Endothelial cell (in vitro differentiated cells): ENCODE results near the gene PRSS58. TPM values are rescaled to one million over a fixed set of nuclear protein-coding genes. Genes with fewer than 3 reads are reported as not detected.

Experiments used
- DNase-seq: peaks from one replicate; pipeline ENCODE4 v3.0.0; 2021; ENCODE audit warnings: low spot score
- H3K27ac Mint-ChIP-seq: one replicate; pipeline ENCODE4 v1.8.0; 2021; ENCODE audit warnings: mixed read lengths, inconsistent platforms; ENCODE audit not compliant: unreplicated experiment
- H3K27me3 Mint-ChIP-seq: one replicate; pipeline ENCODE4 v1.8.0; 2021; ENCODE audit warnings: mild to moderate bottlenecking, moderate library complexity, mixed read lengths, inconsistent platforms; ENCODE audit not compliant: unreplicated experiment
- H3K36me3 Mint-ChIP-seq: one replicate; pipeline ENCODE4 v1.8.0; 2021; ENCODE audit warnings: mild to moderate bottlenecking, low read depth, mixed read lengths, inconsistent platforms; ENCODE audit not compliant: unreplicated experiment
- H3K4me1 Mint-ChIP-seq: one replicate; pipeline ENCODE4 v1.8.0; 2021; ENCODE audit warnings: mild to moderate bottlenecking, mixed read lengths, inconsistent platforms; ENCODE audit not compliant: unreplicated experiment
- H3K4me3 Mint-ChIP-seq: one replicate; pipeline ENCODE4 v1.8.0; 2021; ENCODE audit warnings: mild to moderate bottlenecking, mixed read lengths, inconsistent platforms; ENCODE audit not compliant: unreplicated experiment
- H3K9me3 Mint-ChIP-seq: one replicate; pipeline ENCODE4 v1.8.0; 2021; ENCODE audit warnings: mixed read lengths, inconsistent platforms; ENCODE audit not compliant: unreplicated experiment
- total RNA-seq: library from RNA; stranded (reverse); fragmentation: NEBNext Ultra II Directional; extraction: Animal tissue kit (Norgen Biotek cat#: 25700); gene quantifications from one replicate; pipeline ENCODE4 v1.2.1, GENCODE V29; 2021; ENCODE audit not compliant: unreplicated experiment
- TF ChIP-seq, protein P1 (sequence below): fragments of 200-600 bp; sonication (generic); IDR thresholded peaks from one replicate; pipeline ENCODE4 v1.5.0; 2021; ENCODE audit warnings: antibody characterized with exemption; ENCODE audit not compliant: unreplicated experiment

Gene PRSS58
- total RNA-seq, 1 donor from 2014 or later: not detected

DNA sequence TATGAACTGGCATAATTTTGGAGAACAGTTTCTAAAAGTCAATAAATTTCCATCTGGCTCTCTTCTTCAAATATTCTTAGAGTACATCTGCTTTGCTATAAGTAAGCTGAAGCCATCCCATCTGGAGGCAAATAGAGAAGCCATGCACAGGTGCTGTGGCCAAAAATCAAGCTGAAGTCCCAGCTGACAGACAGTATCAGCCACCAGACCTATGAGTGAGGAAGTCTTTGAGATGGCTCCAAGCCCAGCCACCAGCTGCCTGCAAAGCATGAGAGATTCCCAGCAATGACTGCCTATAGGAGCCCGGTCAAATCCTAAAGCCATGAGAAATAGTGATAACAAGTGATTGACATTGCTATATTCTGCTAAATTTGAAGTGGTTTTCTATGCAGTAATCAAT lies 21.7 kb upstream of the PRSS58 start:
- no peak overlapping the region for H3K27ac Mint-ChIP-seq
- no peaks in the 10 kb centered on the region for H3K27me3 Mint-ChIP-seq
- no peak for DNase-seq
- TF ChIP-seq, protein P1, sequence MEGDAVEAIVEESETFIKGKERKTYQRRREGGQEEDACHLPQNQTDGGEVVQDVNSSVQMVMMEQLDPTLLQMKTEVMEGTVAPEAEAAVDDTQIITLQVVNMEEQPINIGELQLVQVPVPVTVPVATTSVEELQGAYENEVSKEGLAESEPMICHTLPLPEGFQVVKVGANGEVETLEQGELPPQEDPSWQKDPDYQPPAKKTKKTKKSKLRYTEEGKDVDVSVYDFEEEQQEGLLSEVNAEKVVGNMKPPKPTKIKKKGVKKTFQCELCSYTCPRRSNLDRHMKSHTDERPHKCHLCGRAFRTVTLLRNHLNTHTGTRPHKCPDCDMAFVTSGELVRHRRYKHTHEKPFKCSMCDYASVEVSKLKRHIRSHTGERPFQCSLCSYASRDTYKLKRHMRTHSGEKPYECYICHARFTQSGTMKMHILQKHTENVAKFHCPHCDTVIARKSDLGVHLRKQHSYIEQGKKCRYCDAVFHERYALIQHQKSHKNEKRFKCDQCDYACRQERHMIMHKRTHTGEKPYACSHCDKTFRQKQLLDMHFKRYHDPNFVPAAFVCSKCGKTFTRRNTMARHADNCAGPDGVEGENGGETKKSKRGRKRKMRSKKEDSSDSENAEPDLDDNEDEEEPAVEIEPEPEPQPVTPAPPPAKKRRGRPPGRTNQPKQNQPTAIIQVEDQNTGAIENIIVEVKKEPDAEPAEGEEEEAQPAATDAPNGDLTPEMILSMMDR: no peak
- no peak overlapping the region for H3K4me3 Mint-ChIP-seq
- no peaks in the 10 kb centered on the region for H3K4me1 Mint-ChIP-seq
- no peaks in the 10 kb centered on the region for H3K36me3 Mint-ChIP-seq
- no peaks in the 10 kb centered on the region for H3K9me3 Mint-ChIP-seq

DNA sequence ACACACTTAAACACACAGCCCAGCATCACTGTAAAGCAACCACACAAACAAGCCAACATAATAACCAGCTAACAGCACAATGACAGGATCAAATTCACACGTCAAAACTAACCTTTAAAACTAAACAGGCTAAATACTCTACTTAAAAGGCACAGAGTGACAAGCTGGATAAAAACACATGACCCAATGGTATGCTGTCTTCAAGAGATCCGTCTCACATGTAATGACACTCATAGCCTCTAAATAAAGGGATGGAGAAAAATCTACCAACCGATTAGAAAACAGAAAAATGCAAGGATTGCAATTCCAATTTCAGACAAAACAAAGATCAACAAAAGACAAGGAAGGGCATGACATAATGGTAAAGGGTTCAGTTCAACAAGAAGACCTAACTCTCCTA lies 17.2 kb upstream of the PRSS58 start:
- no peaks in the 10 kb centered on the region for H3K9me3 Mint-ChIP-seq
- no peaks in the 10 kb centered on the region for H3K27me3 Mint-ChIP-seq
- no peak overlapping the region for H3K4me3 Mint-ChIP-seq
- TF ChIP-seq, protein P1: no peak
- no peaks in the 10 kb centered on the region for H3K36me3 Mint-ChIP-seq
- H3K27ac Mint-ChIP-seq: no peak overlapping the region
- H3K4me1 Mint-ChIP-seq: no peaks in the 10 kb centered on the region
- no peak for DNase-seq

GRCh38 chr7:142272841-142273240 lies 15.0 kb upstream of the PRSS58 start:
- Mint-ChIP-seq H3K9me3 (no peaks in the 10 kb centered on the region), H3K27me3 (peaks cover 2% of the 10 kb centered on the region), H3K36me3 (no peaks in the 10 kb centered on the region), H3K4me3 (no peak overlapping the region), H3K27ac (no peak overlapping the region), H3K4me1 (no peaks in the 10 kb centered on the region)
- TF ChIP-seq, protein P1: no peak
- DNase-seq: no peak

GRCh38 chr7:142263598-142264380 lies 5.9 kb upstream of the PRSS58 start:
- no peak for DNase-seq
- TF ChIP-seq, protein P1: no peak
- Mint-ChIP-seq H3K9me3 (no peaks in the 10 kb centered on the region), H3K4me3 (no peak overlapping the region), H3K36me3 (no peaks in the 10 kb centered on the region), H3K27me3 (peaks cover 4% of the 10 kb centered on the region), H3K27ac (no peak overlapping the region), H3K4me1 (no peaks in the 10 kb centered on the region)

GRCh38 chr7:142250705-142251104 lies 7.2 kb downstream of the PRSS58 start:
- no peak overlapping the region for H3K27ac Mint-ChIP-seq
- no peaks in the 10 kb centered on the region for H3K9me3 Mint-ChIP-seq
- no peaks in the 10 kb centered on the region for H3K27me3 Mint-ChIP-seq
- H3K4me1 Mint-ChIP-seq: no peaks in the 10 kb centered on the region
- no peaks in the 10 kb centered on the region for H3K36me3 Mint-ChIP-seq
- H3K4me3 Mint-ChIP-seq: no peak overlapping the region
- TF ChIP-seq, protein P1: no peak
- no peak for DNase-seq
